DOHH2 (cell line): ENCODE data around the gene TUBAL3.

Experiments used
- EZH2phosphoT487 ChIP-seq: fragments of 200-600 bp; sonication (generic); IDR thresholded peaks from 2 replicates; pipeline ENCODE4 v1.6.1; 2017; ENCODE audit warnings: borderline replicate concordance, mild to moderate bottlenecking, antibody characterized with exemption, low read length, moderate library complexity, mixed read lengths
- TF ChIP-seq, protein P1 (sequence below): fragments of 200-600 bp; sonication (generic); IDR thresholded peaks from one replicate; pipeline ENCODE4 v1.5.1; 2014; ENCODE audit warnings: antibody characterized with exemption, mild to moderate bottlenecking, low read depth, low read length; ENCODE audit not compliant: poor library complexity, severe bottlenecking

DNA sequence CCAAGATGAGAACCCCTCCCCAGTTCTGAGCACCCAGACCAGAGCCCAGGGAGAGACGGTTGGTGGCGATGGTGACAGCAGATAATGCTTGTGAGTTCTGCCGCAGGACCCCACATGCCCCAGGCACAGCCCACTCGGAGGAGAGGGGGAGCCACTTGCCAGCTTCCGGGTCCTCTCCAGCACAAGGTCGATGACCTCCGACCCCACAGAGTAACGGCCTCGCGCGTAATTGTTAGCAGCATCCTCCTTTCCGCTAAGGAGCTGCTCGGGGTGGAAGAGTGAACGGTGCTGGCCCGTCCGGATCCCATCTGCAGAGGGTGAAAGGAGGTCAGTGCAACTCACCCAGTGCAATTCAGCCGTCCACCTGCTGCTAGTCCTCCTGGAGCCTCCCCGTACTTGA, 9.5 kb downstream of the TUBAL3 start:
- TF ChIP-seq, protein P1, sequence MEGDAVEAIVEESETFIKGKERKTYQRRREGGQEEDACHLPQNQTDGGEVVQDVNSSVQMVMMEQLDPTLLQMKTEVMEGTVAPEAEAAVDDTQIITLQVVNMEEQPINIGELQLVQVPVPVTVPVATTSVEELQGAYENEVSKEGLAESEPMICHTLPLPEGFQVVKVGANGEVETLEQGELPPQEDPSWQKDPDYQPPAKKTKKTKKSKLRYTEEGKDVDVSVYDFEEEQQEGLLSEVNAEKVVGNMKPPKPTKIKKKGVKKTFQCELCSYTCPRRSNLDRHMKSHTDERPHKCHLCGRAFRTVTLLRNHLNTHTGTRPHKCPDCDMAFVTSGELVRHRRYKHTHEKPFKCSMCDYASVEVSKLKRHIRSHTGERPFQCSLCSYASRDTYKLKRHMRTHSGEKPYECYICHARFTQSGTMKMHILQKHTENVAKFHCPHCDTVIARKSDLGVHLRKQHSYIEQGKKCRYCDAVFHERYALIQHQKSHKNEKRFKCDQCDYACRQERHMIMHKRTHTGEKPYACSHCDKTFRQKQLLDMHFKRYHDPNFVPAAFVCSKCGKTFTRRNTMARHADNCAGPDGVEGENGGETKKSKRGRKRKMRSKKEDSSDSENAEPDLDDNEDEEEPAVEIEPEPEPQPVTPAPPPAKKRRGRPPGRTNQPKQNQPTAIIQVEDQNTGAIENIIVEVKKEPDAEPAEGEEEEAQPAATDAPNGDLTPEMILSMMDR, result no peak
- TF ChIP-seq EZH2phosphoT487, result no peak
